Stimulated activated CD8-positive, alpha-beta memory T cell treated with anti-CD3 and anti-CD28 coated beads, Interleukin-4, amount 100 ng/mL, for 24 hours (primary cell): ENCODE data around the gene CCL15.
A peak's percentile ranks its signal among the peaks of the same experiment; 100 is the strongest.

Experiments used
- DNase-seq: peaks from one replicate; pipeline ENCODE4 v3.0.0-alpha.2; 2020; ENCODE audit warnings: low read depth

The CCL15 gene

GRCh38 chr17:35991075-35991474, 10.3 kb downstream of the CCL15 start:
- DNase-seq, result no peak

- no peak for DNase-seq
Measured at GRCh38 chr17:35988164-35988563, 13.2 kb downstream of the CCL15 start.

DNA sequence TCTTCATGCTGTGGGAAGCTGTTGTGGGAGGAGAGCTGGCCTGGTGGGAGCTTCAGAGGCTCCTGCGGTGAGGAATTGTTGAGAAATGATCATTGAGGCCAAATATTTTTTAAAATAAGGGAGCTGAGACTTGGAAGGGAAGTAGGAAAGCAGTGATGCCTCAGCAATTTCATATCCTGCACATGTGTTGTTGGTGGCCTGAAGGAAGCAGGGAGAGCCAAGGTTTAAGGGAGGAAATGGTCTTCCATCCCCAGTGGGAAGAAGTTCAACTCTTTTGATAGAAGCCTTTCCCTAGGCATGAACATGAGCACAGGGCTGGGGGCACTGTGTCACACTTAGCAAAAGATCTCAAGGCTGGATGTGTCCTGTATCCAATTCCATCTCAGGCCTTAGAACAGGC, 14.7 kb downstream of the CCL15 start, which contains the start of gene CCL14:
TSS of gene CCL14 (minus strand) at position 87 of the 400 bp plus-strand sequence. CDS start at position 7, 80 bp downstream.
- DNase-seq, result no peak

GRCh38 chr17:35984140-35984539, 17.2 kb downstream of the CCL15 start:
- DNase-seq, result no peak

DNA sequence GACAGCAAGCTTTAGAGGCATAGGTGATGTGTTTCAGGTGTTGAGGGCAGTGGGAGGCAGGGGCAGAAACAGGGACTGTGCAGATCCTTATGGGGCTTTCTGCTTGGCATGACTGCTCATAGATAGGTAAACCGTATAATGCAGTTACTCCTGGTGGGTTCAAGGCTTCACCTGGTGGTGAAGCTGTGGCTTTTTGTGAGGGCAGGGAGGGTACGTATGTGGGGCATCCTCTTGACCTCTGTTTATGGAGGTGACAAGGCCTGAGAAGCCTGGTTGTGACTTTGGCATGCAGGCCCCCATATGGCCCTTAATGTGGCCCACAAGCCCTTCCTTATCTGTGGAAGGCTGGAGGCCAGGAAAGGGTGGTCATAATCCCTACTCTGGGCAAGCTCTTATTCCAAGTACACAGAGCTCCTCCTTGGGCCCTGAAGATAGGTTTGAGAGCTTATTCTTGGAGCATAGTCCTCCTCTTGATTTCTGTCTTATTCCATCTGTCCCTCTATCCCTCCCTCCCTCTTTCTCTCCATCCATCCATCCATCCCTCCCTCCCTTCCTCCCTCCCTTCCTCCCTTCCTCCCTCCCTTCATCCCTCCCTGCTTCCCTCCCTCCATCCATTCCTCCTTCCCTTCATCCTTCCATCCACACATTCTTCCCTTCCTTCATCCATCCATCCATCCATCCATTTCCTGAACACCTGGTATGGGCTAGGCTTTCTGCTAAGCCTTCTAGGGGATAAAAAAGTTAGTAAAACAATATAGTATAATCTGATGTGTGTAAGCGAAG, 18.8 kb downstream of the CCL15 start:
- DNase-seq, result no peak

DNA sequence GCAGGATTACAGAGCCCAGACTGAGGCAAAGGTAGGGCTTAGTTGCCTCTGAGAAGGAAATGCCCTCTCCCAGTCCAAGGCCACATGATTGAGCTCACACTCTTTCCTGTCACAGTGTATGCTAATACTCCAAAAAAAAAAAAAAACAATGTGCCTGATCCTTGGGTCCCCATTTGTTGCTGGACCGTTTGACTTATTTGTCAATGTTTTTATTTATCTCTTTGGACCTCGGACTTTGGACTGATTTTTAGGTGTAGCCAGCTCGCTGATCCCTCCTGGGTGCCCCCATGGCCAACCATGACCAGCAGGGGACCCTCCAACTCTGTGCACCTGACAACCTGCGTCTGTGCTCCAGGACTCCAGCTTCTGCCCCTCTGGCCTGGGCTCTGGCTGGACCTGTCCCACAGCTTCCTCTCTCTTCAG, 19.4 kb downstream of the CCL15 start:
- no peak for DNase-seq

GRCh38 chr17:35981246-35981645, 20.1 kb downstream of the CCL15 start, which contains the start of gene CCL16:
TSS of gene CCL16 (minus strand) at chr17:35981497. CDS start at chr17:35981420, 77 bp downstream.
- DNase-seq, result no peak

DNA sequence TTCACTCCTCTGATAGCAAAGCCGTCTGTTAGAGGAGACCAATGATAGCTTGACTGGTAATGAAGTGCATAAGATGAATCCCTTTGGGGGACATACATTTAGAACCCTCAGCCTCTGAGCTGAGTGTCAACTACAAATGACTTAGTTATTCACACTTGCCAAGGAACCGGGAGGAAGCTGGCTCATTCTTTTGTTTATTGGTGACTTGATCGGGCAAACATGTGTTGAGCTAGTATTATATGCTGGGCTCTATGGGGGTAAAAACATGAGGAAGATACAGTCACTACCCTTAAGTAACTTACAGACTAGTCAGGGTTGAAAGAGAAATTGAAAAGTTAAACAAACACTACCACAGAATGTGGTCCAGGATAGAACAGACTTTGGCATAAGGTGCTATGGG, 23.0 kb downstream of the CCL15 start:
- no peak for DNase-seq

GRCh38 chr17:35977509-35977908, 23.8 kb downstream of the CCL15 start:
- DNase-seq, result no peak

GRCh38 chr17:35973333-35974260, 27.8 kb downstream of the CCL15 start:
- no peak for DNase-seq

GRCh38 chr17:35972945-35973332, 28.4 kb downstream of the CCL15 start:
- DNase-seq, result no peak

- no peak for DNase-seq
Measured at GRCh38 chr17:35972535-35972934, 28.8 kb downstream of the CCL15 start.

- DNase-seq, result no peak
Measured at GRCh38 chr17:35972066-35972465, 29.3 kb downstream of the CCL15 start.

DNA sequence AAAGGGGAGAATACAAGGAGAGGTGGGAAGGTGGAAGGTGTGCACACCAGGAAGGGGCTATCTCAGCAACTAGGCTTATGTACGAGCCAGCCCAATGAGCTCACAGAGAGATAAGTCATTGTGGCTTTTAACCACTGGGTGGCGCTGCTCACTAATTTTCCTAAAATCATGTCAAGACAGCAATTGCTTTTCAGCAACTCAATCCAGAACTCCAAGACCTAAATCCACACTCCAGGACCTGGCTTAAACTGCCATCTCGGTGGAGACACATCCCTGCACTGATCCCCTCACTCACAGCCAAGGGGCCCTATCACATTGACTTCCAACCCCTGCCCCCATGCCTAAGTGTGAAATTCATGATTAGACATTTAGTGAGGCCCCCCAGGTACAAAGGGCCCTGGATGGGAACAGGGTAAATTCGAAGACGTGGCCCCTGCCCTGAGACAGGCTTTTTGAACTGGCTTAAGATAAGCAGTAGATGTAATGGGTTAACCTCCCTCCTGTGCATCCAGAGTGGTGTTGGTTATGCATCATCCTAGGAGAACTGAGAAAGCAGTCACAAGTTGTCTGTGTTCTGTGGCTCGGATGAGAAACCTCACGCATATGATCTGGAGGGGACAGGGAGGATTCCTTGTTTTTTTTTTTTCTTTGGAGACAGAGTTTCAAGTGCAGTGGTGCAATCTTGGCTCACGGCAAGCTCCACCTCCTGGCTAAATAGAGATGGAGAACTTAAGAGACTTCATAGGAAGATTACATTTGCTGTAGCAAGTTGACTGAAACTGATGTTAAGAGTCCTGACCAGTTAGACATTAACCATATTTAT, 31.6 kb downstream of the CCL15 start:
- DNase-seq, result peak; percentile 63

DNA sequence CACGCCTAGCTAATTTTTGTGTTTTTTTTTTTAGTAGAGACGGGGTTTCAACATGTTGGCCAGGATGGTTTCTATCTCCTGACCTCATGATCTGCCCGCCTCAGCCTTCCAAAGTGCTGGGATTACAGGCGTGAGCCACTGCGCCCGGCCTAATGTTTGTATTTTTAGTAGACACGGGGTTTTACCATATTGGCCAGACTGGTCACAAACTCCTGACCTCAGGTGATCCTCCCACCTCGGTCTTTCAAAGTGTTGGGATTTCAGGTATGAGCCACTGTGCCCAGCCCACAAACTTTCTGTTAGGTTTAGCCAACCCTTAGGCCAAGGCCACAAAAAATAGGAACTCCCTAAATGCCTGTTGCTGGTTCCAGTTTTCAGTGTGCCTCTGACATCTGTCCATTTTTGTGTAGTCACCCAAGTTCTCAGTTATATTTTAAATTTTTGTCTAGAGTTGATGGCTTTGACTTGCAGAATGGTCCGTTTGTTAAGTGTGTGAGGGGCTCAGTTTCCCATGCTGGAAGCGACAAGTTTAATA, 32.8 kb downstream of the CCL15 start:
- no peak for DNase-seq

DNA sequence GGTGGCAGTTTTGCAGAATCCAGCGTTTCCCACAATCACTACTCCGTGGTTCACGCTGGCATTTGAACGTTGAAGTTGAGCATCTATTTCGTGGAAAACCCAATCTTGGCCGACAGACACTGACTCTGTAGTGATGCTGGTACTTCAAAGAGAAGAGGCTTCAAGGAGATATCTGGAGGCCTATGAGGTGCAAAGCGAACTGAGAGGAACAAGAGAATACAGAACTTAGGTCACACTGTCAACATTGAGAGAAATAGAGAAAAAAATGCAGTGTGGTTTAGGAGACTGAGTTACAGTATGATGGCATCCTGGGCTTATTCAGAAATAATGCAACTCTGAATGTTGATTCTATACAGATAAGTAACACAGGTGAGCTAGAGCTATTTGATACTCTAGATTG, 36.1 kb downstream of the CCL15 start:
- no peak for DNase-seq

DNA sequence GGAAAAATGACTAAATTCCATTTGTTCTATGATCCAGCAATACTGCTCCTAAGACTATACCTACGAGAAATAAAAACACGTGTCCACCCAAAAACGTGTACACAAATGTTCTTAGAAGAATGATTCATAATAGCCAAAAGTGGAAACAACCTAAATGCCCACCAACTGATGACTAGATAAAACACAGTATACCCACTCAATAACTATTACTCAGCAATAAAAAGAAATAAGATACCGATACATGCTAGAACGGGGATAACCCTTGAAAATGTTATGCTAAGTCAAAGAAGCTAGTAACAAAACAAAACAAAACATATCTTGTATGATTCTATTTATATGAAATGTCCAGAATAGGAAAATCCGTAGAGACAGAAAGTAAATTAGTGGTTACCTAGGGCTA, 37.7 kb downstream of the CCL15 start:
- no peak for DNase-seq

GRCh38 chr17:35953720-35954119, 47.6 kb downstream of the CCL15 start:
- DNase-seq, result no peak

DNA sequence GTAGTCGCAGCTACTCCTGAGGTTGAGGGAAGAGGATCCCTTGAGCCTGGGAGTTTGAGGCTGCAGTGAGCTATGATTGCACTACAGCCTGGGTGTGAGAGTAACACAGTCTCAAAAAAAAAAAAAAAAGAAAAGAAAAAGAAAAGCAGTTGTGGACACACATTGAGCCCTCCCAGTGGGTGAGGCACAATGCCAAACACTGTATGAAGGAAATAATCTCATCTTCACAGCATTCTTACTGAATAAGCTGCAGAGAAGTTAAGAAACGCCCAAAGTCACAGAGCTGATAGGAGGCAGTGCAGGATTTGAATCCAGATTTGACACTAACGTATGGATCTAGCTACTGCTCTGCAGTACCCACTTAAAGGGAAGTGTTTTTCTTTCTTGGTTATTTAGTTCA, 52.0 kb downstream of the CCL15 start:
- DNase-seq, result no peak

DNA sequence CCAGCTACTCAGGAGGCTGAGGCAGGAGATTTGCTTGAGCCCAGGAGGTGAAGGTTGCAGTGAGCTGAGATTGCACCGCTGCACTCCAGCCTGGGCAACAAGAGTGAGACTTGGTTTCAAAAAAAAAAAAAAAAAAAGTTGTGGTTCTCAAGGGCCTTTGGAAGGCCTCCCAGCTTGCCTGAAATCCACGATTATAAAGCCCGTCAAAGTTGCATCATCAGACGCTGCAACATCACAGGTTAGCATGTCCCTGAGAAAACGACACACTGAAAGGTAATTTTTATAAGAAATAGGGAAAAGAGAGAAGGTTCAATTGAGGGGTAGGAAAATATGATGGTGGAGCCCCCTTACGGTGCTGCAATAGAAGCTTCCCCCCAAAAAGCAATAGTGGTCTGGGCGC, 53.3 kb downstream of the CCL15 start:
- DNase-seq, result no peak
